Smooth muscle cell (in vitro differentiated cells): ENCODE data around the gene STKLD1. TPM values are rescaled to one million over a fixed set of nuclear protein-coding genes. Genes with fewer than 3 reads are reported as not detected.
"Not testable (repeated sequence)": the region's sequence is repeated elsewhere in the genome, so short reads cannot be mapped to it uniquely, and the experiment has no call there.

Source experiments
- DNase-seq: peaks from one replicate; lab custom pipeline; 2025; ENCODE audit not compliant: unreplicated experiment; lab: John Stamatoyannopoulos, UW
- H2AFZ ChIP-seq: fragments of 200-600 bp; sonication (generic); 2 replicates; pipeline ENCODE4 v1.6.0; 2016; ENCODE audit warnings: antibody characterized with exemption, low read depth, mild to moderate bottlenecking
- H3F3A ChIP-seq: fragments of 200-600 bp; sonication (generic); 2 replicates; pipeline ENCODE4 v1.6.0; 2017; ENCODE audit warnings: antibody characterized with exemption, low read depth
- H3K27ac ChIP-seq: fragments of 200-600 bp; sonication (generic); 2 replicates; pipeline ENCODE4 v1.5.1; 2016; ENCODE audit warnings: low read depth, mild to moderate bottlenecking
- H3K27me3 ChIP-seq: fragments of 200-600 bp; sonication (generic); 2 replicates; pipeline ENCODE4 v1.6.1; 2016; ENCODE audit warnings: low read depth, mild to moderate bottlenecking
- H3K36me3 ChIP-seq: fragments of 200-600 bp; sonication (generic); 2 replicates; pipeline ENCODE4 v1.5.1; 2016; ENCODE audit warnings: low read depth
- H3K4me1 ChIP-seq: fragments of 200-600 bp; sonication (generic); 2 replicates; pipeline ENCODE4 v1.5.1; 2016; ENCODE audit warnings: low read depth
- H3K4me2 ChIP-seq: fragments of 200-600 bp; sonication (generic); 2 replicates; pipeline ENCODE4 v1.6.0; 2016; ENCODE audit warnings: mild to moderate bottlenecking
- H3K4me3 ChIP-seq: fragments of 200-600 bp; sonication (generic); 2 replicates; pipeline ENCODE4 v1.5.1; 2016; ENCODE audit warnings: mild to moderate bottlenecking
- H3K79me2 ChIP-seq: fragments of 200-600 bp; sonication (generic); 2 replicates; pipeline ENCODE4 v1.6.0; 2016; ENCODE audit warnings: low read depth, mild to moderate bottlenecking
- H3K9ac ChIP-seq: fragments of 200-600 bp; sonication (generic); 2 replicates; pipeline ENCODE4 v1.6.0; 2016; ENCODE audit warnings: low read depth
- H3K9me3 ChIP-seq: fragments of 200-600 bp; sonication (generic); replicated peaks from 2 replicates; pipeline ENCODE4 v1.5.1; 2016; ENCODE audit warnings: low read depth
- H4K20me1 ChIP-seq: fragments of 200-600 bp; sonication (generic); 2 replicates; pipeline ENCODE4 v1.6.0; 2016; ENCODE audit warnings: low read depth
- CTCF ChIP-seq: fragments of 200-600 bp; sonication (generic); IDR thresholded peaks from 2 replicates; pipeline ENCODE4 v1.5.1; 2017; ENCODE audit warnings: borderline replicate concordance, mild to moderate bottlenecking, antibody characterized with exemption; ENCODE audit not compliant: insufficient read depth, poor library complexity, severe bottlenecking
- WGBS: methylation state at CpG from one replicate; pipeline ENCODE4 v1.1.7; 2016; ENCODE audit warnings: low lambda C conversion rate; 5-methylcytosine and 5-hydroxymethylcytosine counted together
- polyA plus RNA-seq: library from polyadenylated mRNA; unstranded; fragments of >200 nt; fragmentation: Nextera tagmentation; extraction: Ambion mirVana; gene quantifications from 2 replicates; pipeline ENCODE4 v1.2.1, GENCODE V29; 2016
- total RNA-seq: library from RNA; depleted of rRNA; stranded (reverse); fragments of >200 nt; gene quantifications from 2 replicates; pipeline ENCODE4 v1.2.3, GENCODE V29; 2014

Gene STKLD1
- total RNA-seq (2.7 TPM in 1 of 2 replicates, not detected in the other), polyA plus RNA-seq (0.90 and 0.99 TPM in 2 replicates)

- peak; percentile 83 for DNase-seq
- H3K9ac ChIP-seq: peak within 1 kb of the TSS; percentile 100
- TF ChIP-seq CTCF: no peak
- peak within 1 kb of the TSS; percentile 90 for H3K4me2 ChIP-seq
- peaks cover 23% of the 10 kb centered on the region for H3K4me1 ChIP-seq
- H2AFZ ChIP-seq: peak within 1 kb of the TSS; percentile 96
- peaks cover 18% of the 10 kb centered on the region for H3F3A ChIP-seq
- WGBS: 8% methylated on average over 33 of the region's 120 CpGs
- peak within 1 kb of the TSS; percentile 99 for H3K4me3 ChIP-seq
- H4K20me1 ChIP-seq: peaks cover 44% of the 10 kb centered on the region
- no peaks in the 10 kb centered on the region for H3K36me3 ChIP-seq
- H3K79me2 ChIP-seq: peaks cover 49% of the 10 kb centered on the region
- H3K27me3 ChIP-seq: no peaks in the 10 kb centered on the region
- no peaks in the 10 kb centered on the region for H3K9me3 ChIP-seq
- peak within 1 kb of the TSS; percentile 98 for H3K27ac ChIP-seq
These were observed at the start of gene STKLD1, which contains the start of gene SURF4 for GRCh38 chr9:133375724-133376654. TSS of gene STKLD1 (plus strand) at chr9:133376366. CDS start at chr9:133376474, 108 bp downstream. TSS of gene SURF4 (minus strand) at chr9:133376060. CDS start at chr9:133375969, 91 bp downstream.

GRCh38 chr9:133327021-133327420 is 49.1 kb upstream of the STKLD1 start:
- not testable (repeated sequence) for H3K27me3 ChIP-seq, H3K9ac ChIP-seq, H3K4me3 ChIP-seq, H3K9me3 ChIP-seq, H3K27ac ChIP-seq, H3K4me2 ChIP-seq, H4K20me1 ChIP-seq, H3F3A ChIP-seq, H3K36me3 ChIP-seq, H2AFZ ChIP-seq, H3K4me1 ChIP-seq, H3K79me2 ChIP-seq, DNase-seq
- 88% methylated on average over 6 of the region's 6 CpGs for WGBS

GRCh38 chr9:133327834-133328484 is 48.2 kb upstream of the STKLD1 start:
- no peak for TF ChIP-seq CTCF
- 88% methylated on average over 10 of the region's 10 CpGs for WGBS
- DNase-seq: no peak

More at GRCh38 chr9:133327834-133328484, 48.2 kb upstream of the STKLD1 start:
- no peak overlapping the region for H3K4me3 ChIP-seq
- no peaks in the 10 kb centered on the region for H3K79me2 ChIP-seq
- no peaks in the 10 kb centered on the region for H3K36me3 ChIP-seq
- no peaks in the 10 kb centered on the region for H3K9me3 ChIP-seq
- H3K4me2 ChIP-seq: no peak overlapping the region
- H3K9ac ChIP-seq: no peak overlapping the region
- H3K4me1 ChIP-seq: no peaks in the 10 kb centered on the region
- peaks cover 4% of the 10 kb centered on the region for H4K20me1 ChIP-seq
- peaks cover 7% of the 10 kb centered on the region for H3F3A ChIP-seq
- H3K27ac ChIP-seq: no peak overlapping the region
- no peaks in the 10 kb centered on the region for H3K27me3 ChIP-seq
- H2AFZ ChIP-seq: no peak overlapping the region
